Panc1 (cell line): ENCODE results near the gene SPATA46. TPM values are rescaled to one million over a fixed set of nuclear protein-coding genes. Genes with fewer than 3 reads are reported as not detected.

ENCODE experiments used
- ATAC-seq: fragments of 200-7000 bp; cut with Tn5 transposase; 2 replicates; pipeline ENCODE4 v1.9.1; 2020; ENCODE audit warnings: mild to moderate bottlenecking, moderate library complexity
- BruUV-seq: library from RNA; stranded (reverse); fragments of 400-500 nt; replicated peaks from 2 replicates; lab custom pipeline; 2021; lab: Mats Ljungman, UMichigan
- CTCF ChIA-PET: fragments of 300-600 bp; sonication (Branson Sonifier 250); formaldehyde crosslinking; loops from one replicate; lab custom pipeline; 2022; ENCODE audit warnings: antibody characterized with exemption; lab: Charles Lee
- POLR2A ChIA-PET: fragments of 300-600 bp; sonication (Branson Sonifier 250); formaldehyde crosslinking; loops from one replicate; lab custom pipeline; 2022; ENCODE audit warnings: antibody characterized with exemption; lab: Charles Lee
- DNase-seq: peaks from one replicate; pipeline ENCODE4 v3.0.0-alpha.2; 2010; ENCODE audit warnings: low read depth, low spot score
- H3K27ac ChIP-seq: 2 replicates; pipeline ENCODE4 v1.5.1; 2011; ENCODE audit warnings: mild to moderate bottlenecking, low read length, inconsistent platforms
- H3K27me3 ChIP-seq: fragments of 200-500 bp; sonication (Bioruptor generic); 2 replicates; pipeline ENCODE4 v1.6.0; 2014; ENCODE audit warnings: low read length, inconsistent platforms; ENCODE audit not compliant: control insufficient read depth, insufficient read depth
- H3K36me3 ChIP-seq: fragments of 200-500 bp; sonication (Bioruptor generic); 2 replicates; pipeline ENCODE4 v1.5.1; 2014; ENCODE audit warnings: inconsistent platforms, mild to moderate bottlenecking, low read length, moderate library complexity; ENCODE audit not compliant: control insufficient read depth, insufficient read depth
- H3K4me1 ChIP-seq: 2 replicates; pipeline ENCODE4 v1.5.1; 2011; ENCODE audit warnings: inconsistent platforms, mild to moderate bottlenecking, low read length, moderate library complexity; ENCODE audit not compliant: control insufficient read depth, insufficient read depth
- H3K4me3 ChIP-seq, 2 experiments: 2 replicates each; pipeline ENCODE4 v1.5.1; 2011 to 2012; ENCODE audit warnings: low read depth in 2 of 2, low read length in 2 of 2, mild to moderate bottlenecking in 2 of 2, inconsistent platforms in 1 of 2, moderate library complexity in 1 of 2
- H3K9me3 ChIP-seq: fragments of 200-500 bp; sonication (Bioruptor generic); 2 replicates; pipeline ENCODE4 v1.5.1; 2014; ENCODE audit warnings: low read depth, mild to moderate bottlenecking, inconsistent platforms, low read length, moderate library complexity; ENCODE audit not compliant: control insufficient read depth, insufficient read depth
- CTCF ChIP-seq: fragments of 450-650 bp; IDR thresholded peaks from 2 replicates; pipeline ENCODE4 v1.5.1; 2017; ENCODE audit warnings: mild to moderate bottlenecking
- POLR2AphosphoS5 ChIP-seq: IDR thresholded peaks from 2 replicates; pipeline ENCODE4 v1.6.1; 2012; ENCODE audit warnings: mild to moderate bottlenecking, low read depth, low read length, moderate library complexity
- SIN3A ChIP-seq: IDR thresholded peaks from 2 replicates; pipeline ENCODE4 v1.6.1; 2012; ENCODE audit warnings: low read depth, mild to moderate bottlenecking, low read length, moderate library complexity, borderline replicate concordance; ENCODE audit not compliant: insufficient read depth
- TCF7L2 ChIP-seq: IDR thresholded peaks from 2 replicates; pipeline ENCODE4 v1.6.1; 2011; ENCODE audit warnings: mild to moderate bottlenecking, low read depth, low read length, inconsistent platforms
- in situ Hi-C: cut with HindIII; loops from 2 replicates; pipeline ENCODE4 v1.10.0; 2016; ENCODE audit warnings: low sequenced_read_pairs, low pct_unique_long_range_greater_than_20kb
- intact Hi-C: fragments of 100-400 bp; cut with micrococcal nuclease; formaldehyde crosslinking; loops from one replicate; pipeline ENCODE4 v1.10.0; 2022; ENCODE audit not compliant: unreplicated experiment
- total RNA-seq: library from RNA; stranded (reverse); gene quantifications from one replicate; pipeline ENCODE4 v1.2.1, GENCODE V29; 2021; ENCODE audit not compliant: unreplicated experiment
- TF ChIP-seq, protein P1 (sequence below), 2 experiments: IDR thresholded peaks; 2 replicates each; pipeline ENCODE4 v1.6.1; 2011 to 2012; ENCODE audit warnings: low read depth in 2 of 2, control low read depth in 1 of 2, low read length in 1 of 2, mild to moderate bottlenecking in 1 of 2, moderate library complexity in 1 of 2; ENCODE audit not compliant: insufficient read depth in 1 of 2

SPATA46 gene
- total RNA-seq, 1 experiment from 2014 or later, result not detected

- BruUV-seq, result no TSS peak
- DNase-seq, result no peak
- intact Hi-C loops, result no loop called here
- CTCF ChIA-PET, result no interaction called here
- H3K4me3 ChIP-seq, result no peak overlapping the region
- POLR2A ChIA-PET, result no interaction called here
- no peaks in the 10 kb centered on the region for H3K36me3 ChIP-seq
- TF ChIP-seq, protein P1, sequence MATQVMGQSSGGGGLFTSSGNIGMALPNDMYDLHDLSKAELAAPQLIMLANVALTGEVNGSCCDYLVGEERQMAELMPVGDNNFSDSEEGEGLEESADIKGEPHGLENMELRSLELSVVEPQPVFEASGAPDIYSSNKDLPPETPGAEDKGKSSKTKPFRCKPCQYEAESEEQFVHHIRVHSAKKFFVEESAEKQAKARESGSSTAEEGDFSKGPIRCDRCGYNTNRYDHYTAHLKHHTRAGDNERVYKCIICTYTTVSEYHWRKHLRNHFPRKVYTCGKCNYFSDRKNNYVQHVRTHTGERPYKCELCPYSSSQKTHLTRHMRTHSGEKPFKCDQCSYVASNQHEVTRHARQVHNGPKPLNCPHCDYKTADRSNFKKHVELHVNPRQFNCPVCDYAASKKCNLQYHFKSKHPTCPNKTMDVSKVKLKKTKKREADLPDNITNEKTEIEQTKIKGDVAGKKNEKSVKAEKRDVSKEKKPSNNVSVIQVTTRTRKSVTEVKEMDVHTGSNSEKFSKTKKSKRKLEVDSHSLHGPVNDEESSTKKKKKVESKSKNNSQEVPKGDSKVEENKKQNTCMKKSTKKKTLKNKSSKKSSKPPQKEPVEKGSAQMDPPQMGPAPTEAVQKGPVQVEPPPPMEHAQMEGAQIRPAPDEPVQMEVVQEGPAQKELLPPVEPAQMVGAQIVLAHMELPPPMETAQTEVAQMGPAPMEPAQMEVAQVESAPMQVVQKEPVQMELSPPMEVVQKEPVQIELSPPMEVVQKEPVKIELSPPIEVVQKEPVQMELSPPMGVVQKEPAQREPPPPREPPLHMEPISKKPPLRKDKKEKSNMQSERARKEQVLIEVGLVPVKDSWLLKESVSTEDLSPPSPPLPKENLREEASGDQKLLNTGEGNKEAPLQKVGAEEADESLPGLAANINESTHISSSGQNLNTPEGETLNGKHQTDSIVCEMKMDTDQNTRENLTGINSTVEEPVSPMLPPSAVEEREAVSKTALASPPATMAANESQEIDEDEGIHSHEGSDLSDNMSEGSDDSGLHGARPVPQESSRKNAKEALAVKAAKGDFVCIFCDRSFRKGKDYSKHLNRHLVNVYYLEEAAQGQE (IDR thresholded peaks at IDR 0.05; ENCODE audit: insufficient read depth in 1 of 2, low read depth in 2 of 2, low read length in 1 of 2), result no peak
- TF ChIP-seq POLR2AphosphoS5 (no peak), CTCF (no peak), SIN3A (no peak), TCF7L2 (no peak)
- H3K27me3 ChIP-seq, result no peaks in the 10 kb centered on the region
- in situ Hi-C loops, result no loop called here
- no peaks in the 10 kb centered on the region for H3K9me3 ChIP-seq
- H3K27ac ChIP-seq, result no peak overlapping the region
- H3K4me1 ChIP-seq, result no peaks in the 10 kb centered on the region; the same call in 1 of the 2 replicates
- no peak for ATAC-seq
These were observed 42.7 kb downstream of the SPATA46 start for GRCh38 chr1:162333991-162334390.

GRCh38 chr1:162329826-162330225, 46.8 kb downstream of the SPATA46 start:
- intact Hi-C loops, result no loop called here
- DNase-seq, result no peak
- no peaks in the 10 kb centered on the region for H3K9me3 ChIP-seq
- H3K4me1 ChIP-seq, result peaks cover 6% of the 10 kb centered on the region; the same call in 1 of the 2 replicates
- ChIA-PET CTCF (no interaction called here), POLR2A (no interaction called here)
- H3K4me3 ChIP-seq, result no peak overlapping the region
- no peak for ATAC-seq
- H3K27me3 ChIP-seq, result no peaks in the 10 kb centered on the region
- no TSS peak for BruUV-seq
- H3K27ac ChIP-seq, result no peak overlapping the region; the same call in 1 of the 2 replicates
- H3K36me3 ChIP-seq, result no peaks in the 10 kb centered on the region
- no peak for TF ChIP-seq TCF7L2
- TF ChIP-seq POLR2AphosphoS5, result no peak
- no peak for TF ChIP-seq CTCF
- no peak for TF ChIP-seq SIN3A
- TF ChIP-seq, protein P1 (IDR thresholded peaks at IDR 0.05; ENCODE audit: insufficient read depth in 1 of 2, low read depth in 2 of 2, low read length in 1 of 2), result no peak
- in situ Hi-C loops, result no loop called here
